ENCODE results near the gene SPPL2B. TPM values are rescaled to one million over a fixed set of nuclear protein-coding genes. Genes with fewer than 3 reads are reported as not detected.
A peak's percentile ranks its signal among the peaks of the same experiment; 100 is the strongest.

The SPPL2B gene
- total and polyA plus RNA-seq, 10 donors, result 40.5 to 111 (median 78.1) TPM

- Histone ChIP-seq H3K27ac (no peak overlapping the region), H3K4me3 (no peak overlapping the region), H3K4me1 (peaks cover 6 to 76% (median 47%) of the 10 kb centered on the region in 6 donors), H3K36me3 (peaks cover 0 to 63% (median 37%) of the 10 kb centered on the region in 6 donors), H3K27me3 (replicated peaks in 1 of 7) (no peaks in the 10 kb centered on the region), H3K9me3 (no peaks in the 10 kb centered on the region)
- intact Hi-C loops (cut with DNase I; ENCODE audit: low total_unique reads), result no loop called here
- WGBS, 5 donors, result 93 to 95% (median 93%) methylated on average over 30 to 39 of the region's 39 CpGs
- no peak for DNase-seq
- TF ChIP-seq POLR2AphosphoS5 (IDR thresholded peaks at IDR 0.05) (peak in 1 of 3 donors; percentile 12), POLR2A (IDR thresholded peaks at IDR 0.05) (no peak)
- TF ChIP-seq, protein P1, sequence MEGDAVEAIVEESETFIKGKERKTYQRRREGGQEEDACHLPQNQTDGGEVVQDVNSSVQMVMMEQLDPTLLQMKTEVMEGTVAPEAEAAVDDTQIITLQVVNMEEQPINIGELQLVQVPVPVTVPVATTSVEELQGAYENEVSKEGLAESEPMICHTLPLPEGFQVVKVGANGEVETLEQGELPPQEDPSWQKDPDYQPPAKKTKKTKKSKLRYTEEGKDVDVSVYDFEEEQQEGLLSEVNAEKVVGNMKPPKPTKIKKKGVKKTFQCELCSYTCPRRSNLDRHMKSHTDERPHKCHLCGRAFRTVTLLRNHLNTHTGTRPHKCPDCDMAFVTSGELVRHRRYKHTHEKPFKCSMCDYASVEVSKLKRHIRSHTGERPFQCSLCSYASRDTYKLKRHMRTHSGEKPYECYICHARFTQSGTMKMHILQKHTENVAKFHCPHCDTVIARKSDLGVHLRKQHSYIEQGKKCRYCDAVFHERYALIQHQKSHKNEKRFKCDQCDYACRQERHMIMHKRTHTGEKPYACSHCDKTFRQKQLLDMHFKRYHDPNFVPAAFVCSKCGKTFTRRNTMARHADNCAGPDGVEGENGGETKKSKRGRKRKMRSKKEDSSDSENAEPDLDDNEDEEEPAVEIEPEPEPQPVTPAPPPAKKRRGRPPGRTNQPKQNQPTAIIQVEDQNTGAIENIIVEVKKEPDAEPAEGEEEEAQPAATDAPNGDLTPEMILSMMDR (IDR thresholded peaks at IDR 0.05 in 8 of 11, conservative IDR thresholded peaks at IDR 0.05 in 3 of 11), result no peak
Measured at GRCh38 chr19:2321565-2322283, 6.8 kb upstream of the SPPL2B start.

DNA sequence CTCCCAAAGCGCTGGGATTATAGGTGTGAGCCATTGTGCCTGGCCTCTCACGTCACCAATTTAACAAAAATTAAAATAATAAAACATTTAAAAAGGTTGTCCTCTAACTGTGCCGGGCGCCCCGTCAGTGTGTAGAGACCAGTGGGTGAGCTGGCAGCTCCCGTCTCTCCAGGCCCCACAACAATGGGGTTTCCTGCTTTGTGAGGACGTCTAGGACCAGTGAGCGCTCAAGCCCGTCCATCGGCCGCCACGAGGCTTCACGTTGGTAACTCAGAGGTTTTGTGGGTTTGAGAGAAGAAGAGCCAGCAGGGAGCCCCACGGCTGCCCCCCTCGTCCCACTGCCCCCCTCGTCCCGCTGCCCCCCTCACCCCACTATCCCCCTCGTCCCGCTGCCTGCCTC is 4.8 kb upstream of the SPPL2B start:
- Histone ChIP-seq H3K27ac (peak overlapping the region in 3 of 8 donors; percentile 48 to 86 (median 72)), H3K27me3 (replicated peaks in 1 of 7) (no peaks in the 10 kb centered on the region), H3K4me1 (peaks cover 13 to 72% (median 47%) of the 10 kb centered on the region in 6 donors), H3K4me3 (peak overlapping the region in 1 of 8 donors; percentile 46), H3K36me3 (peaks cover 0 to 66% (median 37%) of the 10 kb centered on the region in 6 donors), H3K9me3 (no peaks in the 10 kb centered on the region)
- 76 to 84% (median 82%) methylated on average over 16 to 19 of the region's 19 CpGs for WGBS, 5 donors
- TF ChIP-seq, protein P1 (IDR thresholded peaks at IDR 0.05 in 8 of 11, conservative IDR thresholded peaks at IDR 0.05 in 3 of 11), result no peak
- TF ChIP-seq POLR2A (IDR thresholded peaks at IDR 0.05) (no peak), POLR2AphosphoS5 (IDR thresholded peaks at IDR 0.05) (no peak)
- peak; percentile 64 for DNase-seq
- intact Hi-C loops (cut with DNase I; ENCODE audit: low total_unique reads), result no loop called here

DNA sequence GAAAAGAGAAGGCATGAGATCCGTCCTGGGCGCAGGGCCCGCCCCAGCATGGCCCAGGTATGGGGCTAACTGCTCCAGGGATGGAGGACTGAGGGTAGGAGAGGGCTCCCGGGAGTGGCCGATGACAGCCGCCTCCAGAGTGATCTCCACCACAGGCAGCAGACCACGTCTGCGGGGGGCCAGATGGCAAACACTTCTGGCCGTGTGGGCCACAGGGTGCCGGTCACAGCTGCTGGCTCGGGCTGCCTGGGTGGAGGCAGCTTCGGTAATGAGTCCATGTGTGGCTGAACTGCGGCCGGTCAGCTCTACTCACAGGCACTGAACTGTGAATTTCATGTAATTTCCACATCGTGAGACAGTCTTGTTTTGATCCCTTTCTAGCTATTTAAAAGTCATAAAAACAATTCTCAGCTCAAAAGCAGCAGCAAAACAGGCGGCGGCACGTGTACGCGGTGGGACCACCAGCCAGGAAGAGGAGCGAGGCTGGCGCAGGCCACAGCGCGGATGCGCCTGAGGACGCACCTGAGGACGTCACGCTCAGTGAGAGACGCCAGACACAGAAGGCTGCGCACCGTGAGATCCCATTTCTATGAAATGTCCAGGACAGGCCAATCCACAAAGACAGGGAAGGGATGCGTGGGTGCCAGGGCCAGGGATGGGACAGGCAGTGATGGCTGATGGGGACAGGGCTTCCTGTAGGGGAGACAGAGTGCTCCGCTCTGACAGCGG is 4.1 kb upstream of the SPPL2B start:
- DNase-seq, result peak; percentile 87
- TF ChIP-seq, protein P1 (IDR thresholded peaks at IDR 0.05 in 8 of 11, conservative IDR thresholded peaks at IDR 0.05 in 3 of 11), result no peak
- TF ChIP-seq POLR2AphosphoS5 (IDR thresholded peaks at IDR 0.05), result peak; percentile 46 to 79 (median 54)
- intact Hi-C loops (cut with DNase I; ENCODE audit: low total_unique reads), result no loop called here
- 60 to 82% (median 75%) methylated on average over 31 to 34 of the region's 34 CpGs for WGBS, 5 donors
- no peaks in the 10 kb centered on the region for H3K27me3 ChIP-seq (replicated peaks in 1 of 7)
- no peaks in the 10 kb centered on the region for H3K9me3 ChIP-seq
- peak overlapping the region in 1 of 8 donors; percentile 46 for H3K4me3 ChIP-seq
- H3K27ac ChIP-seq, result peak overlapping the region in 6 of 8 donors; percentile 26 to 86 (median 60)
- peaks cover 17 to 72% (median 47%) of the 10 kb centered on the region in 6 donors for H3K4me1 ChIP-seq
- H3K36me3 ChIP-seq, result peaks cover 0 to 66% (median 37%) of the 10 kb centered on the region in 6 donors
